Activated T-cell treated with anti-CD3 and anti-CD28 coated beads for 24 hours (primary cell): ENCODE data around the gene VASN.
"Not testable (repeated sequence)": the region's sequence is repeated elsewhere in the genome, so short reads cannot be mapped to it uniquely, and the experiment has no call there.

ENCODE experiments used
- DNase-seq: peaks from one replicate; pipeline ENCODE4 v3.0.0-alpha.2; 2020; ENCODE audit warnings: low read depth

Gene VASN

GRCh38 chr16:4385066-4385788 lies 13.6 kb downstream of the VASN start:
- DNase-seq = no peak

- no peak for DNase-seq
Measured at GRCh38 chr16:4385789-4386450, 14.3 kb downstream of the VASN start.

- DNase-seq = no peak
Measured at GRCh38 chr16:4386451-4386805, 14.8 kb downstream of the VASN start.

DNA sequence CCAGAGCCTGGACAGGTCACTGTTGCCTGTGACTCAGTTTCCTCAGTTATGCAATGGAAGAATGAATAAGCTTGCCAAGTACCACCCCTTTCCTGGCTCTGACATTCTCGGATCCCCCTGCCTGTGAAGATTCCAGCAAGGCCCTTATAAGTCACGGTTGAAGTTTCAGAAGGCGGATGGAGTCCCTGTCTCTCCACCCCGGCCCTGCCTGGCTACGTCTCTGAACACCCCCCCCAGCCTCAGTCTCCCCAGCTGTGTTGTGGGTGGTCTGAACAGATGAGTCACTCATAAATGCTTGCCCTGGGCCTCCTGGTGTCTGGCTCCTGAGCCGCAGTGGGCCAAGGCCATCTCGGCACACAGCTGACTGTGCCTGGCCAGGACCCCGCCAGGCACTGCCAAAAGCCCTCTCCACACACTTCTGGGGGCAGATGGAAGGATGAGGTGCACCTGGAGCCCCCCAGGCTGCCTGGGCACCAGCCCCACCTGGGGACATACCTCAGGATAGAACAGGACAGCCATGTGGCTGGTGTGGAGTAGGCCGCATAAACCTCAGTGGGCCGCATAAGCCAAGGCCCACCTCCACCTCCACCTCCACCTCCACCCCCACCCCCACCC lies 15.4 kb downstream of the VASN start:
- DNase-seq = no peak

GRCh38 chr16:4387781-4388180 lies 16.1 kb downstream of the VASN start:
- DNase-seq = no peak

DNA sequence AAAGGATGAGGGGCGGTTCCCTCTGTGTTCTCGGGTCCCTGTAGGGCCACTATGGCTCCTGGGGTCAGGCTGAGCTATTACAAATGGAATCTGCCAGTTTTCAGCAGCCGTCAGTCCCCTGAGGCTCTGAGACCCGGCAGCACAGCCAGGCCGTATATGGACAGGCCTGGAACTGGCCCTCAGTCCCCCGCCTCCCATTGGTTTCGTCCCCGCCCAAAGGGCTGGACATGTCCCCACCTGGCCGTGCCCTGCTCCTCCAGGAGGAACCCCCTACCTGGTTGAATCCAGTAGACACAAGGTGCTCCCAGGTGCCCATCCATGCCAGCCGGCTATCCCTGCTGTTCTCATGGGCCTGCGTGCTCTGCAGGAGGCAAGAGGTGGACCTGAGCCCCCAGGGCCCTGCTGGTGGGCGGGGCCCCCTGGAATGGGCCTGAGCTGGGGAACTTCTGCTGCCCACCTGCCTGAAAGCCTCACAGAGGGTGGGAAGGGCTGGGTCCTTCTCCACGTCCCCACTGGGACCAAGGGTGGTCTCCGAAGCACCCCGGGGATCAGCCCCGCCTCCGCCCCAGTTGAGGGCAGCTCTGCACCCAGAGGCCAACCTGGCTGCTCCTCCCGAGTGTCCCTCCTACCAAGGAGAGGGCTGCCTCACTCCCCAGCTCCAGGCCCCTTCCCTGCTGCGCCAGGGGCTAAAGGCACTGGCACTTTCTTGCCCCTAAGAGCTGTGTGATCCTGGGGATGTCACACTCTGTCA lies 16.8 kb downstream of the VASN start:
- DNase-seq = no peak

GRCh38 chr16:4389051-4389955 lies 17.7 kb downstream of the VASN start:
- no peak for DNase-seq

DNA sequence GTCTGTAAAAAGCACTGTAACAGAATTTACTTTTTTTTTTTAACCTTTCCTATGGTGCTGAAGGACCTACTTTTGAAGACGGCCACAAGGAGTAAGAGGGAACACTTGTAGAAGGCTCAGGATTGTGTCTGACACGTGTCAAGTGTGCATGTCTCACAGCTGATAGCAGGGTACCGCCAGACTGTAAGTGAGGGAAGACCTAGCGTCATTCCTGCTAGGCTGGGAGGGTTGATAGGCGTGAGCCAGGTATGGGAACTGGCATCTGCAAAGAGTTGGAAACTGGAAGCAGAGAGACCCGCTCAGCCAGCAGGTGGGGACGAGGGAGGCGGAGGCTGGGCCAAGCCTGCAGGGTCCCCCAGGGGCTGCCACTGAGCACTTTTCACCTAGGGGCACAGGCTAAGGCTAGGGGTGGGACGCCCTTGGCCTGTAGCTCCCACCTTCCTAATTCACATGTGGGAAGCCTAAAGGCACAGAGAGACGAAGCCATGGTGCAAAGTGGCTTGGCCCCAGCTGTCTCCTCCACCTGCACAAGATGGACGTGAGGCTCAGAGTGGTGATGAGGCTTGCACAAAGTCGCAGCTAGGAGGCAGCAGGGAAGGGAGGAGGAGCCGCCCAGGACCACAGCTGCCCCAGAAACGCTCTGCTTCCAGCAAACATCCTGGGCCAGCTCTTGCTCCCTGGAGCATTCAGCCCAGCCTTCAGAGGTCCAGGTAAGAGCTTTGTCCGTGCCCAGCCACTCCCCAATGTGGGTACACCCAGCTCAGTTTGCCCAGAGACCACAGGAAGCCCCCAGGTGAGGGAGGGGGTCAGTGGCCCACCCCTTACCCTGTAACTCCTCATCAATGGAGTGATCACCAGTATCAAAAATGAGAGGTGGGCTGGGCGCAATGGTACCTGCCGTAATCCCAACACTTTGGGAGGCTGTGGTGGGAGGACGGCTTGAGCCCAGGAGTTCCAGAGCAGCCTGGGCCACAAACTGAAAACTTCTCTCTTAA lies 18.9 kb downstream of the VASN start:
- DNase-seq = no peak

DNA sequence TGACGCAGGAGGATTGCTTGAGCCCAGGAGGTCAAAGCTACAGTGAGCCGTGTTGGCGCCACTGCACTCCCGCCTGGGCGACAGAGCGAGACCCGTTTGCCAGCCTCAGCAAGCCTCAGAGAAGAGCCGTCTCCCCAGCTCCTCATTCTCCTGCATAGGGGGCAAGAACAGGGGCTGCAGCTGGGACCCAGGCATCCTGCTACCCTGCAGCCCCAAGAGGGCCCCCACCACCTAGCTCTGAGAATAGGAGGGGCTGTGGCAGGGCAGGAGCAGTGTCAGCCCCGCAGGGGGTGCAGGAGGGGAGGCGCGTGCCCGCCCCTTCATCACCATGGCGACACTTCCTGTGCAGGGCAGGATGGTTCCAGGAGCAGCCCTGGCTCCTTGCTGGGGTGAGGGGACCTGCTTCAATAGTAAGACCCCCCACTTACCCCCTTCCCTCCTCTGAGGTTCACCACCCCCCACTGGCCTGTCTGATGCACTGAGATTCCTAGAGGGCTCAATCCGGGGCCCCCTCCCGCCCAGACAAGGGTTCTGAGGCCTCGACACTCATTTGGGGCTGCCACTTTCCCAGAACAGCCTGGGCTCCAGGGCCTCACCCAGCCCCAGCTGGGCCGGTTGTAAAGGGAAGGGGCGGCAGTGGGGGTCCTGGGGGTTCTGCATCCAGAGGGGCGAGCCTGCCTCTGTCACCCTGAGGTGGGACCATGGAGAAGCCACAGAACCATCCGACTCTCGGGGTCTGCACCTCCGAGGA lies 20.2 kb downstream of the VASN start:
- no peak for DNase-seq

- DNase-seq = no peak
Measured at GRCh38 chr16:4392382-4393239, 21.0 kb downstream of the VASN start.

DNA sequence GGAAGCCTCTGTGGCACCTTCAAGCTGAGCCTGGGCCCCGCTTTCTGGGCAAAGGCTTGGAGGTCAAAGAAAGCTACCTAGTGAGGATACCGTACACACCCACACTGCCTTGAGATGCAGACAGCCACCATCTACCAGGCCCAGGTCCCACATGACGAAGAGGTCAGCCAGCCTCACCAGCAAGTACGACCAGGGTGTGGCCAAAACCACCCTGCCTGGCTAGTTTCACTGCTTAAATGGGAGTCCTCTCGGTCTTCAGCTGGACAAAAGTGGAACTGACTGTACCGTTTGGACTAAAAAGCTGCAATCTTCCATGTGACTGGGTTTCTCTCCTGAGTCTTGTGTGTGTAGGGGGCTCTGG lies 21.6 kb downstream of the VASN start:
- no peak for DNase-seq

GRCh38 chr16:4393850-4394249 lies 22.2 kb downstream of the VASN start:
- not testable (repeated sequence) for DNase-seq

DNA sequence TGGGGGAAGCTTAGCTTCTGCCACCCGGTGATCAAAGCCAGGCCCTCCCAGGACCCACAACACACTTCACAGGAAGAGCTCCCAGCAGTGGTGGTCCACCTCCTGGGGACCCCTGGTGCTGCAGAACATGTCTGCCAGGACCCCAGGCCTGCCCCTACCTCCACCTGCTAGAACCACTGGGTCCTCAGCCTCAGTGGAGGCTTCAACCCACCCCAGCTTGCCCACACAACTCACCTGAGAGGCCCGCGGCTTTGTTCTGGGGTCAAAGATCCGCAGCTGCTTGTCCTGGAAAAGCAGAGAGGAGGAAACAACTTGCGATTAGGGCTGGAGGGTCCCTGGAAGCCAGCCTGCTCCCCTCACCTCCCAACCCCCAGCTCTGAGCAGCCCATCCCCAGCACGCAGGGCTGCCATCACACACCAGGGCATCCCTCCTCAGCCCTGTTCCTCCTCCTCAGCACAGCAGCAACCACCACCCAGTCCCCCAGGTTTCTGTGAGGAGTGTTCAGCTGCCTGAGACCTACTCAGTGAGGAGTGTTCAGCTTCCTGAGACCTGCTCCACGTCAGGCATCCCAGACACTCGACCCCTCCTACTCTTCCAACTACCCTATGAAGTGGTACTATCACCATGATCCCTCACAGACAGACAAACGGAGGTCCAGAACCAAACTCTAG lies 23.5 kb downstream of the VASN start:
- no peak for DNase-seq

GRCh38 chr16:4399001-4399730 lies 27.5 kb downstream of the VASN start:
- DNase-seq = no peak

- DNase-seq = no peak
Measured at GRCh38 chr16:4401094-4401501, 29.4 kb downstream of the VASN start.

DNA sequence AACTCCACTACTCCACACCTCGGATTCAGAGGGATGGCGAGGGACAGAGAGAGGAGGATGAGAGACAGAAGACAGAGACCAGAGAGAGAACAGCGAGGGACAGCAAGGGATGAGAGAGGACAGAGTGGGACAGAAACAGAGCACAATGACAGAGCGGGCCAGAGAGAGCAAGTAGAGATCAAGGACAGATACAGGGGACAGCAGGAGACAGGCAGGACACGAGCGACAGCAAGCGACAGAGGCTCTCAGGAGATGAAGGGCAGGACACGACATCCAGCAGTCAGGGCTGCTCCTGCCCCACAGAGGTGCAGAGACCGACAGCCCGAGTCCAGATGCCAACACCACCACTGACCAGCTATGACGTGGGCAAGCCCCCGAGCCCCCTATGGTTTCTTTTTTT lies 29.9 kb downstream of the VASN start:
- no peak for DNase-seq

DNA sequence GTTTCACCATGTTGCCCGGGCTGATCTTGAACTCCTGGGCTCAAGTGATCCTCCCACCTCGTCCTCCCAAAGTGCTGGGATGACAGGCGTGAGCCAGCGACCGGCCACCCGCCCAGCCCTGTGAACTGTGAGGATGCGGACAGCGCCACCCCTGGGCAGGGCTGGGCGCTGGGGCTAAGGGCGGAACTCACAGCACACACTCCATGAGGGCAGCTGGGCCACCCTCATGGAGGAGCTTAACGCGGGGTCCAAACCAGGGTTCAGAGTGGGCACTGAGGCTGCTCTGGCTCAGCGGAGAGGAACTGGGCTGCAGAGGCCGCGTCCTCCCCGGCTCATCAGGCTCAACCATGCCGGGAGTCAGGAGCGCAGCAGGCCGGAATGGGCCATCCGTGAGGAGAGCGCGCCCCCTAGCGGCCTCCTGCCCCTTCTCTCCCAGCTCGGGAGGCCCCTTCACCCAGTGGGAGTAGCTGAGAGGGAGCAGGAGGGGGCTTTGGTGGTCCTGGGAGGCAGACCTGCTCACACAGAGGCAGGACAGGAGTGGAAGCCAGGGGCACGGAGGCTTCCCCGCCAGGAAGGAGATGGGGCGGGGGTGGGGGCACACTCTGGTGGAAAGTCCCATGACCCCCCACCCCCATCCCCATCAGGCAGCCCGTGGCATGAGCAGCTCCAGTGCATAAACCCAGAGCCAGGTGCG lies 30.9 kb downstream of the VASN start:
- peak; percentile 55 for DNase-seq
